Measurements from ENCODE around the gene SNUPN.

DNA sequence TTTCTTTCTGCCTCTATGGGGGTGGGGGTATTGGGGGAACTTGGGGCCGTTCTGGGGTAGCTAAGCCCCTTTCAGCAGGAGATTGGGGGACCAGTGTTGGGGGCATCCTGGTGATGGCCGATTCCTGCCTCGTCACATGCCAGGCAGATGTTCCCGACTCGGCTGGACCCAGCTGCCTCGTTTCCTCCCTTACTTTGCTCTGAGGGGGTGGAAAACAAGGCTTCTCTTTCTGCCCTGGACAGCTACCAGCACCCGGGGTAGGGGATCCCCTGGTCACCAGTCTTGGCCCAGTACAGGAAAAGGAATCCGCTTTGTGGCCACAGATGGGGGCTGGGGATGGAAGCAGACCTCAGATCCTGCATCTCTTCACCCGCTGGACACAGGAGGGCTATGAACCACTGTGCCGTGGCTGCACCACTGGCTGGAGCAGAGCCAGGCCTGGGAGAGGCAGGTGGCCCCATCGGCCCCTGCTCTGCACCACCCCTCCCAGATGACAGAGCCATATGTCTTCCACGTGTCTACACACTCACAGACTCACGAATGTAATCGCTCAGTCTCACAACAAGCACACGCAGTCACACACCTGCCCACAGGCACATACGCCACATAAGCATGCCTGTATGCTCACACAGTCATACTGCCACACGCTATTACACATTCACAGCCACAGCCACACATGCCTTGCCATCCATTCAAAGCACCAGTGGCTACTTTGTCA, 34.6 kb upstream of the SNUPN start:
- TF ChIP-seq CTCF (conservative IDR thresholded peaks at IDR 0.05; ENCODE audit: low read depth, low read length) (no peak), EZH2 (IDR thresholded peaks at IDR 0.05; ENCODE audit: borderline replicate concordance, low read depth, low read length, poor library complexity, severe bottlenecking) (no peak)

Data from A673 (cell line).